ENCODE measurements around the gene FIGNL1.

The FIGNL1 gene

GRCh38 chr7:50450590-50451032, 461 bp upstream of the FIGNL1 start:
- TF ChIP-seq CTCF (IDR thresholded peaks at IDR 0.05; ENCODE audit: borderline replicate concordance, insufficient read depth, low read depth, low read length): no peak
- H3K4me3 ChIP-seq (ENCODE audit: low read depth, low read length): peak overlapping the region; percentile 61

- H3K4me3 ChIP-seq (ENCODE audit: low read depth, low read length): peak overlapping the region; percentile 61
- no peak for TF ChIP-seq CTCF (IDR thresholded peaks at IDR 0.05; ENCODE audit: borderline replicate concordance, insufficient read depth, low read depth, low read length)
Observed at GRCh38 chr7:50449501-50449880, 659 bp downstream of the FIGNL1 start.

GRCh38 chr7:50448823-50449222, 1.3 kb downstream of the FIGNL1 start:
- no peak for TF ChIP-seq CTCF (IDR thresholded peaks at IDR 0.05; ENCODE audit: borderline replicate concordance, insufficient read depth, low read depth, low read length)
- H3K4me3 ChIP-seq (ENCODE audit: low read depth, low read length): no peak overlapping the region

- no peak for TF ChIP-seq CTCF (IDR thresholded peaks at IDR 0.05; ENCODE audit: borderline replicate concordance, insufficient read depth, low read depth, low read length)
- H3K4me3 ChIP-seq (ENCODE audit: low read depth, low read length): no peak overlapping the region
Observed at GRCh38 chr7:50446542-50446960, 3.6 kb downstream of the FIGNL1 start.

GRCh38 chr7:50436133-50436806, 13.9 kb downstream of the FIGNL1 start:
- TF ChIP-seq CTCF (IDR thresholded peaks at IDR 0.05; ENCODE audit: borderline replicate concordance, insufficient read depth, low read depth, low read length): no peak
- H3K4me3 ChIP-seq (ENCODE audit: low read depth, low read length): no peak overlapping the region

GRCh38 chr7:50431722-50432305, 18.3 kb downstream of the FIGNL1 start:
- no peak for TF ChIP-seq CTCF (IDR thresholded peaks at IDR 0.05; ENCODE audit: borderline replicate concordance, insufficient read depth, low read depth, low read length)
- no peak overlapping the region for H3K4me3 ChIP-seq (ENCODE audit: low read depth, low read length)

GRCh38 chr7:50431316-50431715, 18.8 kb downstream of the FIGNL1 start:
- H3K4me3 ChIP-seq (ENCODE audit: low read depth, low read length): no peak overlapping the region
- no peak for TF ChIP-seq CTCF (IDR thresholded peaks at IDR 0.05; ENCODE audit: borderline replicate concordance, insufficient read depth, low read depth, low read length)

All from GM12875 (cell line).